SJCRH30 (cell line): ENCODE data around the gene HNRNPLL. TPM values are rescaled to one million over a fixed set of nuclear protein-coding genes. Genes with fewer than 3 reads are reported as not detected.

Experiments used
- total RNA-seq: library from RNA; depleted of rRNA; stranded (reverse); fragments of >200 nt; shearing (Covaris generic); gene quantifications from 2 replicates; pipeline ENCODE4 v1.2.3, GENCODE V29; 2014; rRNA removed

HNRNPLL gene
- total RNA-seq, 1 experiment from 2014 or later = 65.6 TPM

Other genes starting within 250 kb of the HNRNPLL start
- 107 and 108 TPM in 2 replicates for gene ATL2, start 225.7 kb downstream of the HNRNPLL start, total RNA-seq
- gene GALM, start 63.2 kb upstream of the HNRNPLL start, total RNA-seq = 19.6 and 22.0 TPM in 2 replicates
- gene SRSF7, start 148.4 kb upstream of the HNRNPLL start, total RNA-seq = 328 and 367 TPM in 2 replicates
- gene GEMIN6, start 175.3 kb upstream of the HNRNPLL start, total RNA-seq = 25.5 and 29.4 TPM in 2 replicates